SK-N-SH (cell line): ENCODE data around the gene RAPGEF4. TPM values are rescaled to one million over a fixed set of nuclear protein-coding genes. Genes with fewer than 3 reads are reported as not detected.

Experiments used
- CTCF ChIA-PET: fragments of 300-600, 350-600 bp; formaldehyde crosslinking; extraction: SDS; loops from one replicate; lab custom pipeline; 2021; lab: Yijun Ruan, JAX
- POLR2A ChIA-PET: fragments of 350-600 bp; sonication (Branson Sonifier 250); formaldehyde crosslinking; extraction: SDS; loops from one replicate; lab custom pipeline; 2020; ENCODE audit warnings: antibody characterized with exemption, inconsistent platforms; lab: Yijun Ruan, JAX
- DNase-seq: peaks from one replicate; pipeline ENCODE4 v3.0.0; 2012
- H2AFZ ChIP-seq: fragments of 200-600 bp; sonication (generic); 2 replicates; pipeline ENCODE4 v1.8.1; 2016; ENCODE audit warnings: antibody characterized with exemption, mild to moderate bottlenecking, low read depth
- H3F3A ChIP-seq: fragments of 200-600 bp; sonication (generic); replicated peaks from 2 replicates; pipeline ENCODE3; 2016; ENCODE audit warnings: antibody characterized with exemption, mild to moderate bottlenecking; ENCODE audit not compliant: insufficient read depth
- H3K27ac ChIP-seq, 2 experiments: fragments of 200-500 bp in 1 of 2; fragments of 200-600 bp in 1 of 2; sonication (Bioruptor generic) in 1 of 2; sonication (generic), shearing (Covaris generic) in 1 of 2; 2 replicates each; pipeline versions ENCODE4 v1.5.1 to v1.6.1; 2014 to 2016; ENCODE audit warnings: low read depth in 2 of 2, inconsistent platforms in 1 of 2, low read length in 1 of 2, mild to moderate bottlenecking in 1 of 2, mixed read lengths in 1 of 2
- H3K27me3 ChIP-seq: fragments of 200-600 bp; sonication (generic), shearing (Covaris generic); 2 replicates; pipeline ENCODE4 v1.6.1; 2016; ENCODE audit warnings: mixed run types; ENCODE audit not compliant: insufficient read depth
- H3K36me3 ChIP-seq, 2 experiments: fragments of 200-500 bp in 1 of 2; fragments of 200-600 bp in 1 of 2; sonication (Bioruptor generic) in 1 of 2; sonication (generic) in 1 of 2; replicated peaks in 1 of 2; 2 replicates each; pipeline versions ENCODE3 to v1.5.1; 2014 to 2016; ENCODE audit warnings: low read length in 1 of 2, mild to moderate bottlenecking in 1 of 2; ENCODE audit not compliant: insufficient read depth in 2 of 2, control insufficient read depth in 1 of 2
- H3K4me1 ChIP-seq, 2 experiments: fragments of 200-500 bp in 1 of 2; fragments of 200-600 bp in 1 of 2; sonication (Bioruptor generic) in 1 of 2; sonication (generic), shearing (Covaris generic) in 1 of 2; 2 replicates each; pipeline versions ENCODE4 v1.5.1 to v1.6.1; 2014 to 2016; ENCODE audit warnings: low read depth in 1 of 2, low read length in 1 of 2, mixed run types in 1 of 2; ENCODE audit not compliant: insufficient read depth in 2 of 2, control insufficient read depth in 1 of 2
- H3K4me2 ChIP-seq: fragments of 200-600 bp; sonication (generic), shearing (Covaris generic); 2 replicates; pipeline ENCODE4 v1.6.1; 2017; ENCODE audit warnings: mixed run types
- H3K4me3 ChIP-seq, 2 experiments: fragments of 200-500 bp in 1 of 2; fragments of 200-600 bp in 1 of 2; sonication (Bioruptor generic) in 1 of 2; sonication (generic), shearing (Covaris generic) in 1 of 2; 2 replicates each; pipeline versions ENCODE4 v1.5.1 to v1.8.1; 2014 to 2016; ENCODE audit warnings: low read depth in 2 of 2, inconsistent platforms in 1 of 2, low read length in 1 of 2, mild to moderate bottlenecking in 1 of 2, mixed read lengths in 1 of 2, moderate library complexity in 1 of 2
- H3K79me2 ChIP-seq: fragments of 200-600 bp; sonication (generic); 2 replicates; pipeline ENCODE4 v1.8.1; 2017; ENCODE audit warnings: mild to moderate bottlenecking; ENCODE audit not compliant: insufficient read depth
- H3K9ac ChIP-seq: fragments of 200-600 bp; sonication (generic); 2 replicates; pipeline ENCODE4 v1.6.1; 2017; ENCODE audit warnings: mixed run types
- H3K9me2 ChIP-seq: fragments of 200-600 bp; sonication (generic); 2 replicates; pipeline ENCODE4 v1.6.1; 2017; ENCODE audit warnings: mixed run types
- H3K9me3 ChIP-seq: fragments of 200-600 bp; sonication (generic); 2 replicates; pipeline ENCODE4 v1.6.1; 2017; ENCODE audit warnings: mixed run types, mild to moderate bottlenecking, moderate library complexity
- H4K20me1 ChIP-seq: fragments of 200-600 bp; sonication (generic); 2 replicates; pipeline ENCODE4 v1.6.1; 2017; ENCODE audit warnings: mild to moderate bottlenecking, mixed run types; ENCODE audit not compliant: insufficient read depth
- CHD2 ChIP-seq: fragments of 150-350 bp; IDR thresholded peaks from 2 replicates; pipeline ENCODE4 v1.6.1; 2018; ENCODE audit warnings: low read length; ENCODE audit not compliant: partially characterized antibody
- FOXM1 ChIP-seq: IDR thresholded peaks from 2 replicates; pipeline ENCODE4 v1.4.0; 2012; ENCODE audit warnings: low read depth, mild to moderate bottlenecking
- GABPA ChIP-seq: IDR thresholded peaks from 2 replicates; pipeline ENCODE4 v1.4.0; 2012; ENCODE audit warnings: low read depth, mild to moderate bottlenecking
- GATA2 ChIP-seq: sonication (generic); formaldehyde crosslinking; IDR thresholded peaks from 2 replicates; pipeline ENCODE4 v1.5.0; 2020; ENCODE audit warnings: mild to moderate bottlenecking, missing genetic modification reagents
- MXI1 ChIP-seq: IDR thresholded peaks from 2 replicates; pipeline ENCODE4 v1.6.1; 2012; ENCODE audit warnings: mild to moderate bottlenecking, low read depth, low read length, improper control_type of control experiment
- POLR2AphosphoS5 ChIP-seq: IDR thresholded peaks from 2 replicates; pipeline ENCODE4 v1.6.1; 2012; ENCODE audit warnings: low read depth, low read length
- RXRA ChIP-seq: IDR thresholded peaks from 2 replicates; pipeline ENCODE4 v1.4.0; 2012; ENCODE audit warnings: low read depth, mild to moderate bottlenecking, borderline replicate concordance
- SIN3A ChIP-seq: IDR thresholded peaks from 2 replicates; pipeline ENCODE4 v1.6.1; 2012; ENCODE audit warnings: low read depth, mild to moderate bottlenecking, low read length, moderate library complexity, borderline replicate concordance
- SMC3 ChIP-seq: IDR thresholded peaks from 2 replicates; pipeline ENCODE4 v1.6.1; 2012; ENCODE audit warnings: low read depth, low read length, improper control_type of control experiment
- TEAD4 ChIP-seq: IDR thresholded peaks from 2 replicates; pipeline ENCODE4 v1.4.0; 2012; ENCODE audit warnings: mild to moderate bottlenecking, borderline replicate concordance; ENCODE audit not compliant: insufficient read depth
- ZBTB33 ChIP-seq: IDR thresholded peaks from 2 replicates; pipeline ENCODE4 v1.4.0; 2012; ENCODE audit warnings: low read depth, borderline replicate concordance
- WGBS: methylation state at CpG from one replicate; pipeline ENCODE4 v1.1.6; 2017; ENCODE audit warnings: low lambda C conversion rate; 5-methylcytosine and 5-hydroxymethylcytosine counted together
- polyA plus RNA-seq, 3 experiments: library from polyadenylated mRNA; depleted of rRNA; stranded (reverse); fragments of >200 nt; gene quantifications; 2 replicates each; pipeline ENCODE4 v1.2.3, GENCODE V29; 2012

RAPGEF4 gene
- polyA plus RNA-seq, 1 of the 3 experiments (the other 2 are of a cell fraction) = 0.30 TPM

GRCh38 chr2:172998547-172999272 is 263.1 kb downstream of the RAPGEF4 start:
- Histone ChIP-seq H2AFZ (no peak overlapping the region), H3K4me1 (peaks cover 0 to 2% of the 10 kb centered on the region in 2 experiments; a peak in 2 of 4 replicates), H3F3A (no peaks in the 10 kb centered on the region), H3K27ac (no peak overlapping the region), H3K9me2 (no peaks in the 10 kb centered on the region), H3K9me3 (no peaks in the 10 kb centered on the region), H3K79me2 (no peaks in the 10 kb centered on the region), H3K9ac (no peak overlapping the region), H3K36me3 (no peaks in the 10 kb centered on the region), H3K4me2 (no peak overlapping the region)
- no peak for DNase-seq
- CTCF ChIA-PET = interaction anchor here (1.1 to 1.6 kb wide), 2 partner anchors 66 to 192 kb away, joined by 4 to 6 read pairs; no protein-coding TSS in a partner anchor
- no peak for TF ChIP-seq MXI1
- no peak for TF ChIP-seq TEAD4
- TF ChIP-seq SMC3 = no peak
- TF ChIP-seq GATA2 (CRISPR knock-in tag) = no peak
- no peak for TF ChIP-seq FOXM1
- no peak for TF ChIP-seq SIN3A
- no peak for TF ChIP-seq CHD2
- no peak for TF ChIP-seq RXRA
- TF ChIP-seq ZBTB33 = no peak
- TF ChIP-seq, all 33 proteins: peak for 0
- H3K27me3 ChIP-seq = no peaks in the 10 kb centered on the region
- POLR2A ChIA-PET = no interaction called here
- H3K4me3 ChIP-seq = no peak overlapping the region
- whole genome bisulfite sequencing = 92% methylated on average over 2 of the region's 2 CpGs
- no peaks in the 10 kb centered on the region for H4K20me1 ChIP-seq

GRCh38 chr2:172999641-173000386 is 264.2 kb downstream of the RAPGEF4 start:
- Histone ChIP-seq H3K9me3 (no peaks in the 10 kb centered on the region), H3K9me2 (no peaks in the 10 kb centered on the region), H3K27ac (no peak overlapping the region), H3K36me3 (no peaks in the 10 kb centered on the region), H2AFZ (no peak overlapping the region), H3K9ac (no peak overlapping the region), H3K4me2 (no peak overlapping the region), H4K20me1 (no peaks in the 10 kb centered on the region), H3K4me1 (peaks cover 0 to 2% of the 10 kb centered on the region in 2 experiments; a peak in 2 of 4 replicates), H3K79me2 (no peaks in the 10 kb centered on the region), H3K27me3 (no peaks in the 10 kb centered on the region), H3F3A (no peaks in the 10 kb centered on the region), H3K4me3 (no peak overlapping the region)
- TF ChIP-seq POLR2AphosphoS5 (no peak), GABPA (no peak), FOXM1 (no peak), ZBTB33 (no peak)
- POLR2A ChIA-PET = no interaction called here
- WGBS = 90% methylated on average over 4 of the region's 4 CpGs
- no peak for DNase-seq
- CTCF ChIA-PET = interaction anchor here (0.7 to 1.6 kb wide), 2 partner anchors 27 to 68 kb away, joined by 3 to 4 read pairs; no protein-coding TSS in a partner anchor
